K562 (cell line): ENCODE results near the gene GPR37. TPM values are rescaled to one million over a fixed set of nuclear protein-coding genes. Genes with fewer than 3 reads are reported as not detected.

Experiments
- ATAC-seq: fragments of 200-7000 bp; cut with Tn5 transposase; 3 replicates; pipeline ENCODE4 v1.9.1; 2020; ENCODE audit warnings: moderate library complexity
- BruUV-seq: library from RNA; stranded (reverse); fragments of 400-500 nt; replicated peaks from 2 replicates; lab custom pipeline; 2021; lab: Mats Ljungman, UMichigan
- CTCF ChIA-PET: fragments of 300-600 bp; formaldehyde crosslinking; extraction: SDS; loops from one replicate; lab custom pipeline; 2021; ENCODE audit warnings: low intra/inter-chr PET ratio; lab: Yijun Ruan, JAX
- POLR2A ChIA-PET: fragments of 300-600, 350-650 bp; sonication (Branson Sonifier 250); formaldehyde crosslinking; extraction: SDS; loops from one replicate; lab custom pipeline; 2021; ENCODE audit warnings: antibody characterized with exemption, inconsistent platforms; lab: Yijun Ruan, JAX
- DNase-seq, 4 experiments: peaks; one replicate each; pipeline versions ENCODE4 v3.0.0 to v3.0.0-alpha.2; 2011 to 2018; ENCODE audit warnings: low spot score in 3 of 4, mixed read lengths in 3 of 4; ENCODE audit errors: extremely low read depth in 1 of 4
- FAIRE-seq: peaks from 2 replicates; lab custom pipeline; 2011; peaks lifted over from hg19 to GRCh38; lab: Jason Lieb, UNC
- H2AFZ ChIP-seq: 2 replicates; pipeline ENCODE4 v1.6.0; 2011; ENCODE audit warnings: low read depth, low read length, control low read depth, inconsistent platforms
- H3K27ac ChIP-seq: fragments of 200-600 bp; 3 replicates; pipeline ENCODE4 v1.8.0; 2011; ENCODE audit warnings: low read depth, mild to moderate bottlenecking, control low read depth, inconsistent platforms, low read length, moderate library complexity, mixed read lengths; ENCODE audit errors: extremely low read depth
- H3K27me3 ChIP-seq, 2 experiments: fragments of 300-600 bp in 1 of 2; 2 replicates in 1 of 2; 3 replicates in 1 of 2; pipeline versions ENCODE4 v1.6.0 to v1.8.0; 2011; ENCODE audit warnings: inconsistent platforms in 2 of 2, low read length in 2 of 2, mild to moderate bottlenecking in 1 of 2, mixed read lengths in 1 of 2, moderate library complexity in 1 of 2; ENCODE audit not compliant: control insufficient read depth in 2 of 2, insufficient read depth in 2 of 2
- H3K36me3 ChIP-seq: fragments of 300-600 bp; 3 replicates; pipeline ENCODE4 v1.8.0; 2011; ENCODE audit warnings: mild to moderate bottlenecking, low read length, inconsistent platforms; ENCODE audit not compliant: control insufficient read depth, insufficient read depth
- H3K4me1 ChIP-seq, 2 experiments: fragments of 200-600 bp in 1 of 2; replicated peaks in 1 of 2; 2 replicates in 1 of 2; 3 replicates in 1 of 2; pipeline versions ENCODE4 v1.5.1 to v1.8.0; 2011; ENCODE audit warnings: inconsistent platforms in 2 of 2, low read length in 2 of 2, mild to moderate bottlenecking in 1 of 2, mixed read lengths in 1 of 2, moderate library complexity in 1 of 2; ENCODE audit not compliant: control insufficient read depth in 2 of 2, insufficient read depth in 2 of 2
- H3K4me2 ChIP-seq: 2 replicates; pipeline ENCODE4 v1.6.1; 2011; ENCODE audit warnings: low read length, control low read depth, inconsistent platforms, mixed read lengths; ENCODE audit not compliant: insufficient read depth
- H3K4me3 ChIP-seq: fragments of 200-600 bp; sonication (generic), shearing (Covaris generic); 2 replicates; pipeline ENCODE4 v1.5.1; 2016; ENCODE audit warnings: control low read depth, inconsistent platforms
- H3K79me2 ChIP-seq: fragments of 200-600 bp; 3 replicates; pipeline ENCODE4 v1.8.0; 2011; ENCODE audit warnings: low read length, inconsistent platforms; ENCODE audit not compliant: control insufficient read depth, insufficient read depth
- H3K9ac ChIP-seq, 2 experiments: 2 replicates each; pipeline versions ENCODE4 v1.6.0 to v1.6.1; 2011; ENCODE audit warnings: low read depth in 2 of 2, low read length in 2 of 2, control low read depth in 1 of 2, inconsistent platforms in 1 of 2, mild to moderate bottlenecking in 1 of 2, mixed read lengths in 1 of 2; ENCODE audit not compliant: insufficient read depth in 1 of 2
- H3K9me1 ChIP-seq: one replicate; pipeline ENCODE4 v1.6.0; 2011; ENCODE audit warnings: inconsistent platforms, mild to moderate bottlenecking, low read length, moderate library complexity; ENCODE audit not compliant: control insufficient read depth, insufficient read depth
- H3K9me3 ChIP-seq: replicated peaks from 2 replicates; pipeline ENCODE4 v1.5.1; 2011; ENCODE audit warnings: low read depth, low read length, inconsistent platforms; ENCODE audit not compliant: control insufficient read depth, insufficient read depth
- H4K20me1 ChIP-seq: replicated peaks from 2 replicates; pipeline ENCODE4 v1.6.1; 2011; ENCODE audit warnings: low read length, inconsistent platforms, mixed read lengths; ENCODE audit not compliant: control insufficient read depth, insufficient read depth
- ATF7 ChIP-seq: fragments of 450-650 bp; IDR thresholded peaks from 2 replicates; pipeline ENCODE4 v1.7.1; 2014; ENCODE audit warnings: mild to moderate bottlenecking, moderate library complexity
- CCAR2 ChIP-seq: fragments of 200-400 bp; formaldehyde crosslinking; IDR thresholded peaks from 2 replicates; pipeline ENCODE4 v1.6.1; 2017; ENCODE audit warnings: mild to moderate bottlenecking, low read depth, low read length
- HEY1 ChIP-seq: fragments of 250-450 bp; sonication (Bioruptor Pico); IDR thresholded peaks from 2 replicates; pipeline ENCODE4 v1.5.0; 2020; ENCODE audit warnings: mild to moderate bottlenecking, moderate library complexity, borderline replicate concordance
- SIRT6 ChIP-seq: IDR thresholded peaks from one replicate; pipeline ENCODE4 v1.6.1; 2012; ENCODE audit warnings: low read depth, mild to moderate bottlenecking, control low read depth, inconsistent platforms, low read length, moderate library complexity
- TARDBP ChIP-seq: fragments of 450-650 bp; IDR thresholded peaks from 2 replicates; pipeline ENCODE4 v1.6.1; 2016
- ZNF274 ChIP-seq: IDR thresholded peaks from 2 replicates; pipeline ENCODE4 v1.6.1; 2011; ENCODE audit warnings: low read depth, mild to moderate bottlenecking, low read length, moderate library complexity, borderline replicate concordance
- WGBS: fragments of 100-300 bp; shearing (Covaris generic); methylation state at CpG from one replicate; pipeline ENCODE4 v1.1.6; 2016; ENCODE audit warnings: low coverage, mixed read lengths; ENCODE audit not compliant: insufficient coverage; ENCODE audit errors: missing lambda C conversion rate; 5-methylcytosine and 5-hydroxymethylcytosine counted together
- in situ Hi-C: fragments of 300-500 bp; cut with MboI; formaldehyde crosslinking; loops from 4 replicates; pipeline ENCODE4 v1.15.0; 2018; ENCODE audit warnings: inconsistent platforms, mixed read lengths
- intact Hi-C: fragments of 100-400 bp; cut with micrococcal nuclease; formaldehyde crosslinking; loops from 2 replicates; pipeline ENCODE4 v1.14.2; 2022
- polyA plus RNA-seq, 8 experiments: library from polyadenylated mRNA; depleted of rRNA in 4 of 8; stranded (reverse) in 5 of 8; unstranded in 3 of 8; fragments of >200 nt; fragmentation: Nextera tagmentation in 2 of 8; fragmentation: Illumina TruSeq in 1 of 8; extraction: Ambion mirVana in 2 of 8; extraction: Trizol in 1 of 8; gene quantifications; 2 replicates each; pipeline versions ENCODE4 v1.2.1 to v1.2.3, GENCODE V29; 2011 to 2014; ENCODE audit warnings: inconsistent platforms in 1 of 8, missing spikeins in 1 of 8
- total RNA-seq, 7 experiments: library from RNA; depleted of rRNA in 6 of 7; stranded (reverse); fragments of >200 nt in 6 of 7; fragmentation: Illumina TruSeq in 2 of 7; extraction: Trizol in 2 of 7; gene quantifications; 2 replicates each; pipeline versions ENCODE4 v1.2.1 to v1.2.3, GENCODE V29; 2011 to 2021; ENCODE audit warnings: low replicate concordance in 1 of 7
- TF ChIP-seq, protein P1 (sequence below): fragments of 250-450 bp; sonication (Bioruptor Pico); IDR thresholded peaks from 2 replicates; pipeline ENCODE4 v1.5.0; 2021
- TF ChIP-seq, protein P2 (sequence below): IDR thresholded peaks from 2 replicates; pipeline ENCODE4 v1.6.1; 2011; ENCODE audit warnings: borderline replicate concordance, low read depth, mild to moderate bottlenecking, moderate library complexity, low read length; ENCODE audit not compliant: insufficient read depth, poor library complexity, severe bottlenecking
- TF ChIP-seq, protein P3 (sequence below): fragments of 450-650 bp; formaldehyde crosslinking; IDR thresholded peaks from 2 replicates; pipeline ENCODE4 v1.4.0; 2020; ENCODE audit warnings: mild to moderate bottlenecking

The GPR37 gene
- total and polyA plus RNA-seq, 9 of the 15 experiments (the other 6 are each of a cell fraction or from before 2014, with no cell fraction given) = 0.03 TPM; not detected in 8

- intact Hi-C loops = no loop called here
- CTCF ChIA-PET = no interaction called here
Observed at GRCh38 chr7:124773339-124773738, 7.7 kb upstream of the GPR37 start.

More at GRCh38 chr7:124773339-124773738, 7.7 kb upstream of the GPR37 start:
- H3K4me1 ChIP-seq = no peaks in the 10 kb centered on the region
- no peak overlapping the region for H3K9ac ChIP-seq
- no peak for FAIRE-seq
- WGBS = 6% methylated on average over 3 of the region's 3 CpGs
- H3K9me1 ChIP-seq = no peaks in the 10 kb centered on the region
- POLR2A ChIA-PET = no interaction called here
- no peaks in the 10 kb centered on the region for H3K9me3 ChIP-seq
- no peak for TF ChIP-seq TARDBP
- TF ChIP-seq, protein P1, sequence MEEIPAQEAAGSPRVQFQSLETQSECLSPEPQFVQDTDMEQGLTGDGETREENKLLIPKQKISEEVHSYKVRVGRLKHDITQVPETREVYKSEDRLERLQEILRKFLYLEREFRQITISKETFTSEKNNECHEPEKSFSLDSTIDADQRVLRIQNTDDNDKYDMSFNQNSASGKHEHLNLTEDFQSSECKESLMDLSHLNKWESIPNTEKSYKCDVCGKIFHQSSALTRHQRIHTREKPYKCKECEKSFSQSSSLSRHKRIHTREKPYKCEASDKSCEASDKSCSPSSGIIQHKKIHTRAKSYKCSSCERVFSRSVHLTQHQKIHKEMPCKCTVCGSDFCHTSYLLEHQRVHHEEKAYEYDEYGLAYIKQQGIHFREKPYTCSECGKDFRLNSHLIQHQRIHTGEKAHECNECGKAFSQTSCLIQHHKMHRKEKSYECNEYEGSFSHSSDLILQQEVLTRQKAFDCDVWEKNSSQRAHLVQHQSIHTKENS (CRISPR knock-in tag) = no peak
- TF ChIP-seq HEY1 (CRISPR knock-in tag) = no peak
- TF ChIP-seq ATF7 = no peak
- no peak for TF ChIP-seq CCAR2
- TF ChIP-seq, protein P2, sequence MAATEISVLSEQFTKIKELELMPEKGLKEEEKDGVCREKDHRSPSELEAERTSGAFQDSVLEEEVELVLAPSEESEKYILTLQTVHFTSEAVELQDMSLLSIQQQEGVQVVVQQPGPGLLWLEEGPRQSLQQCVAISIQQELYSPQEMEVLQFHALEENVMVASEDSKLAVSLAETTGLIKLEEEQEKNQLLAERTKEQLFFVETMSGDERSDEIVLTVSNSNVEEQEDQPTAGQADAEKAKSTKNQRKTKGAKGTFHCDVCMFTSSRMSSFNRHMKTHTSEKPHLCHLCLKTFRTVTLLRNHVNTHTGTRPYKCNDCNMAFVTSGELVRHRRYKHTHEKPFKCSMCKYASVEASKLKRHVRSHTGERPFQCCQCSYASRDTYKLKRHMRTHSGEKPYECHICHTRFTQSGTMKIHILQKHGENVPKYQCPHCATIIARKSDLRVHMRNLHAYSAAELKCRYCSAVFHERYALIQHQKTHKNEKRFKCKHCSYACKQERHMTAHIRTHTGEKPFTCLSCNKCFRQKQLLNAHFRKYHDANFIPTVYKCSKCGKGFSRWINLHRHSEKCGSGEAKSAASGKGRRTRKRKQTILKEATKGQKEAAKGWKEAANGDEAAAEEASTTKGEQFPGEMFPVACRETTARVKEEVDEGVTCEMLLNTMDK = no peak
- no peak for TF ChIP-seq SIRT6
- TF ChIP-seq, protein P3, sequence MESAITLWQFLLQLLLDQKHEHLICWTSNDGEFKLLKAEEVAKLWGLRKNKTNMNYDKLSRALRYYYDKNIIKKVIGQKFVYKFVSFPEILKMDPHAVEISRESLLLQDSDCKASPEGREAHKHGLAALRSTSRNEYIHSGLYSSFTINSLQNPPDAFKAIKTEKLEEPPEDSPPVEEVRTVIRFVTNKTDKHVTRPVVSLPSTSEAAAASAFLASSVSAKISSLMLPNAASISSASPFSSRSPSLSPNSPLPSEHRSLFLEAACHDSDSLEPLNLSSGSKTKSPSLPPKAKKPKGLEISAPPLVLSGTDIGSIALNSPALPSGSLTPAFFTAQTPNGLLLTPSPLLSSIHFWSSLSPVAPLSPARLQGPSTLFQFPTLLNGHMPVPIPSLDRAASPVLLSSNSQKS (CRISPR knock-in tag) = no peak
- TF ChIP-seq ZNF274 = no peak
- H2AFZ ChIP-seq = no peak overlapping the region
- H3K79me2 ChIP-seq = no peaks in the 10 kb centered on the region
- DNase-seq = no peak
- H3K27me3 ChIP-seq = no peaks in the 10 kb centered on the region
- H3K36me3 ChIP-seq = no peaks in the 10 kb centered on the region
- no peak overlapping the region for H3K4me2 ChIP-seq
- no peak for ATAC-seq
- H3K4me3 ChIP-seq = no peak overlapping the region
- BruUV-seq = no TSS peak
- H4K20me1 ChIP-seq = no peaks in the 10 kb centered on the region
- H3K27ac ChIP-seq = no peak overlapping the region
- in situ Hi-C loops = no loop called here
